GM23338 (cell line): ENCODE data around the gene KATNAL1. TPM values are rescaled to one million over a fixed set of nuclear protein-coding genes. Genes with fewer than 3 reads are reported as not detected.

Experiments
- EZH2phosphoT487 ChIP-seq: fragments of 200-600 bp; sonication (generic); IDR thresholded peaks from one replicate; pipeline ENCODE4 v1.8.1; 2018; ENCODE audit warnings: antibody characterized with exemption; ENCODE audit not compliant: unreplicated experiment
- JUNB ChIP-seq: IDR thresholded peaks from one replicate; pipeline ENCODE4 v1.6.1; 2016; ENCODE audit warnings: antibody characterized with exemption; ENCODE audit not compliant: unreplicated experiment
- NANOG ChIP-seq: IDR thresholded peaks from 2 replicates; pipeline ENCODE4 v1.6.1; 2016; ENCODE audit warnings: antibody characterized with exemption, borderline replicate concordance
- polyA plus RNA-seq: library from polyadenylated mRNA; unstranded; fragments of >200 nt; fragmentation: Nextera tagmentation; extraction: Ambion mirVana; gene quantifications from 2 replicates; pipeline ENCODE4 v1.2.1, GENCODE V29; 2016
- total RNA-seq: library from RNA; depleted of rRNA; stranded (reverse); fragments of >200 nt; shearing (Covaris generic); gene quantifications from 2 replicates; pipeline ENCODE4 v1.2.3, GENCODE V29; 2014
- TF ChIP-seq, protein P1 (sequence below): fragments of 250-450 bp; sonication (Bioruptor Pico); IDR thresholded peaks from 2 replicates; pipeline ENCODE4 v1.5.0; 2020; ENCODE audit warnings: mild to moderate bottlenecking, moderate library complexity
- TF ChIP-seq, protein P2 (sequence below): IDR thresholded peaks from one replicate; pipeline ENCODE4 v1.6.1; 2018; ENCODE audit warnings: antibody characterized with exemption; ENCODE audit not compliant: unreplicated experiment

Gene KATNAL1
- total and polyA plus RNA-seq, 2 experiments from 2014 or later, result 6.1 to 11.5 TPM

DNA sequence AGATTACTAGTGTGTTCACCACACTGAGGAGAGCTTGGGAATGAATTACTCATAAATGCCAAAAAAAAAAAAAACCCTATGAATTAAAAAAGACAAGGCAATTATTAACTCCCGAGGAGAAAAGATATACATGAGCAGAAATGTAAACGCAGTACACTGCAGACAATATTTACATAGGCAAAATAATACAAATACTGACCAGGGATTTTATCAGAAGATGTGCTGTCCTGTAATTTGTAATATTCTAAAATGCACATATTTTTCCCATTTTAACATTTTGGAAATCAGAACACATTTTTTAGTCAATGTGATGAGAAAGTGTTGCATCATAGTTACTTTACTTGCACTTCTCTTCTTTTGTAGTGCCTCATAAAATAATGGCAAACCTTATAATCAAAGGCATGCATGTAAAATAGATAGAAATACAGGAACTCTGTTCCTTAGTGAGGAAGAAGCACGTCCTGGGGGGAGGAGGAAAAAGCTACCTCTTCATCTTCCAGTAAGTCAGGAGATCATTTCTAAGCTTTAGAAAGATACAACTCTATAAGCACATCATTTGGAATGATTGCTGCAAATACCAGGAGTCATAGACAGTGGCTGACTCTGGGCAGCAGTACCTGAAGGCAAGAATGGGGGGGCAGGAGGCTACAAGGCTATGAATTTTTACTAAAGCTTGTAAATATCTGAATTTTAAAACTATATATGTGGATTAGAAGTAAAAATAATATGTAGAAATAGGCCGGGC is 46.3 kb upstream of the KATNAL1 start (continued):
- TF ChIP-seq, protein P1, sequence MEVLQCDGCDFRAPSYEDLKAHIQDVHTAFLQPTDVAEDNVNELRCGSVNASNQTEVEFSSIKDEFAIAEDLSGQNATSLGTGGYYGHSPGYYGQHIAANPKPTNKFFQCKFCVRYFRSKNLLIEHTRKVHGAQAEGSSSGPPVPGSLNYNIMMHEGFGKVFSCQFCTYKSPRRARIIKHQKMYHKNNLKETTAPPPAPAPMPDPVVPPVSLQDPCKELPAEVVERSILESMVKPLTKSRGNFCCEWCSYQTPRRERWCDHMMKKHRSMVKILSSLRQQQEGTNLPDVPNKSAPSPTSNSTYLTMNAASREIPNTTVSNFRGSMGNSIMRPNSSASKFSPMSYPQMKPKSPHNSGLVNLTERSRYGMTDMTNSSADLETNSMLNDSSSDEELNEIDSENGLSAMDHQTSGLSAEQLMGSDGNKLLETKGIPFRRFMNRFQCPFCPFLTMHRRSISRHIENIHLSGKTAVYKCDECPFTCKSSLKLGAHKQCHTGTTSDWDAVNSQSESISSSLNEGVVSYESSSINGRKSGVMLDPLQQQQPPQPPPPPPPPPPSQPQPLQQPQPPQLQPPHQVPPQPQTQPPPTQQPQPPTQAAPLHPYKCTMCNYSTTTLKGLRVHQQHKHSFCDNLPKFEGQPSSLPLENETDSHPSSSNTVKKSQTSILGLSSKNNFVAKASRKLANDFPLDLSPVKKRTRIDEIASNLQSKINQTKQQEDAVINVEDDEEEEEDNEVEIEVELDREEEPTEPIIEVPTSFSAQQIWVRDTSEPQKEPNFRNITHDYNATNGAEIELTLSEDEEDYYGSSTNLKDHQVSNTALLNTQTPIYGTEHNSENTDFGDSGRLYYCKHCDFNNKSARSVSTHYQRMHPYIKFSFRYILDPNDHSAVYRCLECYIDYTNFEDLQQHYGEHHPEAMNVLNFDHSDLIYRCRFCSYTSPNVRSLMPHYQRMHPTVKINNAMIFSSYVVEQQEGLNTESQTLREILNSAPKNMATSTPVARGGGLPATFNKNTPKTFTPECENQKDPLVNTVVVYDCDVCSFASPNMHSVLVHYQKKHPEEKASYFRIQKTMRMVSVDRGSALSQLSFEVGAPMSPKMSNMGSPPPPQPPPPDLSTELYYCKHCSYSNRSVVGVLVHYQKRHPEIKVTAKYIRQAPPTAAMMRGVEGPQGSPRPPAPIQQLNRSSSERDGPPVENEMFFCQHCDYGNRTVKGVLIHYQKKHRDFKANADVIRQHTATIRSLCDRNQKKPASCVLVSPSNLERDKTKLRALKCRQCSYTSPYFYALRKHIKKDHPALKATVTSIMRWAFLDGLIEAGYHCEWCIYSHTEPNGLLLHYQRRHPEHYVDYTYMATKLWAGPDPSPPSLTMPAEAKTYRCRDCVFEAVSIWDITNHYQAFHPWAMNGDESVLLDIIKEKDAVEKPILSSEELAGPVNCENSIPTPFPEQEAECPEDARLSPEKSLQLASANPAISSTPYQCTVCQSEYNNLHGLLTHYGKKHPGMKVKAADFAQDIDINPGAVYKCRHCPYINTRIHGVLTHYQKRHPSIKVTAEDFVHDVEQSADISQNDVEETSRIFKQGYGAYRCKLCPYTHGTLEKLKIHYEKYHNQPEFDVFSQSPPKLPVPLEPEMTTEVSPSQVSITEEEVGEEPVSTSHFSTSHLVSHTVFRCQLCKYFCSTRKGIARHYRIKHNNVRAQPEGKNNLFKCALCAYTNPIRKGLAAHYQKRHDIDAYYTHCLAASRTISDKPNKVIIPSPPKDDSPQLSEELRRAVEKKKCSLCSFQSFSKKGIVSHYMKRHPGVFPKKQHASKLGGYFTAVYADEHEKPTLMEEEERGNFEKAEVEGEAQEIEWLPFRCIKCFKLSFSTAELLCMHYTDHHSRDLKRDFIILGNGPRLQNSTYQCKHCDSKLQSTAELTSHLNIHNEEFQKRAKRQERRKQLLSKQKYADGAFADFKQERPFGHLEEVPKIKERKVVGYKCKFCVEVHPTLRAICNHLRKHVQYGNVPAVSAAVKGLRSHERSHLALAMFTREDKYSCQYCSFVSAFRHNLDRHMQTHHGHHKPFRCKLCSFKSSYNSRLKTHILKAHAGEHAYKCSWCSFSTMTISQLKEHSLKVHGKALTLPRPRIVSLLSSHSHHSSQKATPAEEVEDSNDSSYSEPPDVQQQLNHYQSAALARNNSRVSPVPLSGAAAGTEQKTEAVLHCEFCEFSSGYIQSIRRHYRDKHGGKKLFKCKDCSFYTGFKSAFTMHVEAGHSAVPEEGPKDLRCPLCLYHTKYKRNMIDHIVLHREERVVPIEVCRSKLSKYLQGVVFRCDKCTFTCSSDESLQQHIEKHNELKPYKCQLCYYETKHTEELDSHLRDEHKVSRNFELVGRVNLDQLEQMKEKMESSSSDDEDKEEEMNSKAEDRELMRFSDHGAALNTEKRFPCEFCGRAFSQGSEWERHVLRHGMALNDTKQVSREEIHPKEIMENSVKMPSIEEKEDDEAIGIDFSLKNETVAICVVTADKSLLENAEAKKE (CRISPR knock-in tag), result no peak
- TF ChIP-seq JUNB (no peak), NANOG (no peak), EZH2phosphoT487 (no peak)
- TF ChIP-seq, protein P2, sequence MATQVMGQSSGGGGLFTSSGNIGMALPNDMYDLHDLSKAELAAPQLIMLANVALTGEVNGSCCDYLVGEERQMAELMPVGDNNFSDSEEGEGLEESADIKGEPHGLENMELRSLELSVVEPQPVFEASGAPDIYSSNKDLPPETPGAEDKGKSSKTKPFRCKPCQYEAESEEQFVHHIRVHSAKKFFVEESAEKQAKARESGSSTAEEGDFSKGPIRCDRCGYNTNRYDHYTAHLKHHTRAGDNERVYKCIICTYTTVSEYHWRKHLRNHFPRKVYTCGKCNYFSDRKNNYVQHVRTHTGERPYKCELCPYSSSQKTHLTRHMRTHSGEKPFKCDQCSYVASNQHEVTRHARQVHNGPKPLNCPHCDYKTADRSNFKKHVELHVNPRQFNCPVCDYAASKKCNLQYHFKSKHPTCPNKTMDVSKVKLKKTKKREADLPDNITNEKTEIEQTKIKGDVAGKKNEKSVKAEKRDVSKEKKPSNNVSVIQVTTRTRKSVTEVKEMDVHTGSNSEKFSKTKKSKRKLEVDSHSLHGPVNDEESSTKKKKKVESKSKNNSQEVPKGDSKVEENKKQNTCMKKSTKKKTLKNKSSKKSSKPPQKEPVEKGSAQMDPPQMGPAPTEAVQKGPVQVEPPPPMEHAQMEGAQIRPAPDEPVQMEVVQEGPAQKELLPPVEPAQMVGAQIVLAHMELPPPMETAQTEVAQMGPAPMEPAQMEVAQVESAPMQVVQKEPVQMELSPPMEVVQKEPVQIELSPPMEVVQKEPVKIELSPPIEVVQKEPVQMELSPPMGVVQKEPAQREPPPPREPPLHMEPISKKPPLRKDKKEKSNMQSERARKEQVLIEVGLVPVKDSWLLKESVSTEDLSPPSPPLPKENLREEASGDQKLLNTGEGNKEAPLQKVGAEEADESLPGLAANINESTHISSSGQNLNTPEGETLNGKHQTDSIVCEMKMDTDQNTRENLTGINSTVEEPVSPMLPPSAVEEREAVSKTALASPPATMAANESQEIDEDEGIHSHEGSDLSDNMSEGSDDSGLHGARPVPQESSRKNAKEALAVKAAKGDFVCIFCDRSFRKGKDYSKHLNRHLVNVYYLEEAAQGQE, result no peak
